Mesendoderm (in vitro differentiated cells): ENCODE data around the gene BCKDK.

Experiments used
- DNase-seq: peaks from one replicate; pipeline ENCODE4 v3.0.0; 2013
- H2AK5ac ChIP-seq: 2 replicates; pipeline ENCODE4 v1.6.1; 2013; ENCODE audit warnings: low read length, inconsistent platforms
- H2BK120ac ChIP-seq: 2 replicates; pipeline ENCODE4 v1.6.1; 2013; ENCODE audit warnings: low read depth, mild to moderate bottlenecking, low read length, moderate library complexity, mixed read lengths
- H2BK15ac ChIP-seq: replicated peaks from 2 replicates; pipeline ENCODE4 v1.6.1; 2013; ENCODE audit warnings: low read depth, mild to moderate bottlenecking, moderate library complexity
- H2BK5ac ChIP-seq: 2 replicates; pipeline ENCODE4 v1.6.1; 2013; ENCODE audit warnings: low read length, inconsistent platforms
- H3K18ac ChIP-seq: 2 replicates; pipeline ENCODE4 v1.6.1; 2013; ENCODE audit warnings: mild to moderate bottlenecking, low read length, mixed read lengths
- H3K23ac ChIP-seq: one replicate; pipeline ENCODE4 v1.6.1; 2013; ENCODE audit warnings: low read length
- H3K27ac ChIP-seq: 2 replicates; pipeline ENCODE4 v1.5.1; 2013; ENCODE audit warnings: low read depth, mild to moderate bottlenecking, inconsistent platforms, low read length, moderate library complexity
- H3K27me3 ChIP-seq: 2 replicates; pipeline ENCODE4 v1.6.1; 2013; ENCODE audit warnings: low read length, control low read depth, mild to moderate bottlenecking, inconsistent platforms; ENCODE audit not compliant: insufficient read depth, poor library complexity
- H3K36me3 ChIP-seq: 2 replicates; pipeline ENCODE4 v1.6.1; 2013; ENCODE audit warnings: low read length, inconsistent platforms; ENCODE audit not compliant: control insufficient read depth, insufficient read depth
- H3K4ac ChIP-seq: one replicate; pipeline ENCODE4 v1.6.1; 2013; ENCODE audit warnings: low read depth, mild to moderate bottlenecking, low read length, moderate library complexity
- H3K4me1 ChIP-seq: 2 replicates; pipeline ENCODE4 v1.6.1; 2013; ENCODE audit warnings: low read depth, low read length, inconsistent platforms; ENCODE audit not compliant: control insufficient read depth
- H3K4me2 ChIP-seq: 2 replicates; pipeline ENCODE4 v1.6.1; 2013; ENCODE audit warnings: low read length
- H3K4me3 ChIP-seq: 2 replicates; pipeline ENCODE4 v1.5.1; 2013; ENCODE audit warnings: mild to moderate bottlenecking, low read length
- H3K56ac ChIP-seq: one replicate; pipeline ENCODE4 v1.6.1; 2013; ENCODE audit warnings: low read length
- H3K79me1 ChIP-seq: 2 replicates; pipeline ENCODE4 v1.6.1; 2013; ENCODE audit warnings: low read length, inconsistent platforms
- H3K79me2 ChIP-seq: 2 replicates; pipeline ENCODE4 v1.6.1; 2013; ENCODE audit warnings: mild to moderate bottlenecking, low read length; ENCODE audit not compliant: control insufficient read depth, insufficient read depth
- H3K9ac ChIP-seq: 2 replicates; pipeline ENCODE4 v1.6.1; 2013; ENCODE audit warnings: low read length, inconsistent platforms
- H4K5ac ChIP-seq: one replicate; pipeline ENCODE4 v1.6.1; 2013; ENCODE audit warnings: low read length
- H4K8ac ChIP-seq: one replicate; pipeline ENCODE4 v1.6.1; 2013; ENCODE audit warnings: low read depth, mild to moderate bottlenecking, control low read depth, low read length, moderate library complexity
- WGBS: extraction: QIAGEN DNeasy Blood & Tissue Kit; methylation state at CpG from one replicate; pipeline ENCODE4 v1.1.7; 2013; ENCODE audit warnings: low lambda C conversion rate, missing lambda C conversion rate; ENCODE audit not compliant: insufficient coverage; ENCODE audit errors: extremely low coverage; 5-methylcytosine and 5-hydroxymethylcytosine counted together

The BCKDK gene

GRCh38 chr16:31132303-31132979, 24.3 kb downstream of the BCKDK start:
- Histone ChIP-seq H3K4me1 (peaks cover 3% of the 10 kb centered on the region), H3K23ac (no peak overlapping the region), H3K4me3 (no peak overlapping the region), H3K27me3 (no peaks in the 10 kb centered on the region), H3K4ac (no peak overlapping the region), H3K79me1 (peaks cover 16% of the 10 kb centered on the region), H2BK5ac (no peak overlapping the region), H3K56ac (no peak overlapping the region), H3K9ac (no peak overlapping the region), H2BK15ac (no peak overlapping the region), H4K8ac (no peak overlapping the region), H3K79me2 (peaks cover 17% of the 10 kb centered on the region), H3K4me2 (no peak overlapping the region), H4K5ac (no peak overlapping the region), H2AK5ac (no peak overlapping the region), H3K27ac (no peak overlapping the region), H2BK120ac (no peak overlapping the region), H3K36me3 (peaks cover 4% of the 10 kb centered on the region), H3K18ac (no peak overlapping the region)
- WGBS: no CpG with 5 or more reads among the region's 20 CpGs
- no peak for DNase-seq

GRCh38 chr16:31133046-31133501, 24.9 kb downstream of the BCKDK start:
- Histone ChIP-seq H4K5ac (no peak overlapping the region), H3K4me3 (no peak overlapping the region), H3K9ac (no peak overlapping the region), H4K8ac (no peak overlapping the region), H3K79me2 (peaks cover 17% of the 10 kb centered on the region), H2BK15ac (no peak overlapping the region), H2BK120ac (no peak overlapping the region), H3K27me3 (no peaks in the 10 kb centered on the region), H3K79me1 (peaks cover 16% of the 10 kb centered on the region), H3K36me3 (peaks cover 4% of the 10 kb centered on the region), H2BK5ac (no peak overlapping the region), H3K27ac (no peak overlapping the region), H3K4me2 (no peak overlapping the region), H3K56ac (no peak overlapping the region), H2AK5ac (no peak overlapping the region), H3K4me1 (peaks cover 3% of the 10 kb centered on the region), H3K23ac (no peak overlapping the region), H3K18ac (no peak overlapping the region), H3K4ac (no peak overlapping the region)
- WGBS: no CpG with 5 or more reads among the region's 6 CpGs
- DNase-seq: no peak

GRCh38 chr16:31134091-31134571, 25.9 kb downstream of the BCKDK start:
- Histone ChIP-seq H3K18ac (no peak overlapping the region), H3K4me3 (no peak overlapping the region), H3K4me1 (peaks cover 12% of the 10 kb centered on the region), H4K5ac (no peak overlapping the region), H3K4ac (no peak overlapping the region), H3K23ac (no peak overlapping the region), H3K36me3 (peaks cover 2% of the 10 kb centered on the region), H3K27ac (no peak overlapping the region), H3K79me2 (peaks cover 17% of the 10 kb centered on the region), H2BK5ac (no peak overlapping the region), H4K8ac (no peak overlapping the region), H2BK15ac (no peak overlapping the region), H3K9ac (peak overlapping the region; percentile 96), H3K79me1 (peaks cover 16% of the 10 kb centered on the region), H3K4me2 (peak overlapping the region; percentile 51), H2BK120ac (no peak overlapping the region), H2AK5ac (no peak overlapping the region), H3K27me3 (no peaks in the 10 kb centered on the region), H3K56ac (peak overlapping the region; percentile 94)
- DNase-seq: peak; percentile 27
- no CpG with 5 or more reads among the region's 5 CpGs for WGBS

DNA sequence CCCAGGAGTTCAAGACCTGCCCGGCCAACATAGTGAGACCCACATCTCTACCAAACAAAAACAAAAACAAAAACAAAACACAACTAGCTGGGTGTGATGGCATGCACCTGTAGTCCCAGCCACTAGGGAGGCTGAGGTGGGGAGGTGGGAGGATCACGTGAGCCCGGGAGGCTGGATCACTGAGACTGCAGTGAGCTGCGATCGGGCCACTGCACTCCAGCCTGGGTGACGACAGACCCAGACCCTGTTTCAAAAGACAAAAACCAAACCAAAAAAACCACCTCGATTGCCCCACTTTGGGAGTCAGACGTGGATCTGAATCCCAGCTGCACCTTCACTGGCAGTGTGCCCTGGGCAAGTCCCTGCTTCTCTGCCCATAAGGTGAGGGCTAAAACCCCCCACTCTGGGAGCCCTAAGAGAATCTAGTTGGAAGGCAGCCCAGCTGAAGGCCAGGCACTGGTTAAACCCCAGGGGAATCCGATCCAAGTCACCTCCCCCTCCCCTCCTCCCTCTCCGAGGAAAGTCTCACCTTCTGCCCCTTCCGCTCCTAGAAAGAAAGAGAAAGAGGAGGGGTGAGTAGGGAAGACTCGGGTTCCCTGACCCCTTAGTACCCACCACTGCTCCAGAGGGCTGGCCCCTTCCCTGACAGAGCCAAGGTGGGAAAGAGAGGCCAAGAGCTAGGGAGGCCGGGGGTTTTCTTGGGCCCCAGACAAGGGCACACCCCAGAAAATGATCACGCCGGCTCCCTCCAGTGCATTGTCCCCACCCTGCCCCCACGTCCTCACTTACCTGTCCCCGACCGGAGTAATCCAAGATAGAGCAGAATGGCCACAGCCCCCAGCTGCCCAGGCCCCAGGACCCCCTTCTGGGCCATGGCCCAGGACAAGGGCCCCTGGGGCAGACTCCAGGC, 26.7 kb downstream of the BCKDK start:
- Histone ChIP-seq H2BK5ac (peak overlapping the region; percentile 70), H4K8ac (no peak overlapping the region), H2BK120ac (no peak overlapping the region), H4K5ac (no peak overlapping the region), H3K4me3 (peak overlapping the region; percentile 78), H3K23ac (no peak overlapping the region), H3K4ac (peak overlapping the region; percentile 87), H3K27me3 (no peaks in the 10 kb centered on the region), H2AK5ac (no peak overlapping the region), H3K4me2 (peak overlapping the region; percentile 51), H3K56ac (peak overlapping the region; percentile 94), H3K79me1 (peaks cover 16% of the 10 kb centered on the region), H3K36me3 (peaks cover 2% of the 10 kb centered on the region), H3K4me1 (peaks cover 15% of the 10 kb centered on the region), H3K18ac (peak overlapping the region; percentile 83), H3K9ac (peak overlapping the region; percentile 96), H2BK15ac (no peak overlapping the region), H3K79me2 (peaks cover 17% of the 10 kb centered on the region), H3K27ac (peak overlapping the region; percentile 74)
- no CpG with 5 or more reads among the region's 18 CpGs for WGBS
- DNase-seq: peak; percentile 93

DNA sequence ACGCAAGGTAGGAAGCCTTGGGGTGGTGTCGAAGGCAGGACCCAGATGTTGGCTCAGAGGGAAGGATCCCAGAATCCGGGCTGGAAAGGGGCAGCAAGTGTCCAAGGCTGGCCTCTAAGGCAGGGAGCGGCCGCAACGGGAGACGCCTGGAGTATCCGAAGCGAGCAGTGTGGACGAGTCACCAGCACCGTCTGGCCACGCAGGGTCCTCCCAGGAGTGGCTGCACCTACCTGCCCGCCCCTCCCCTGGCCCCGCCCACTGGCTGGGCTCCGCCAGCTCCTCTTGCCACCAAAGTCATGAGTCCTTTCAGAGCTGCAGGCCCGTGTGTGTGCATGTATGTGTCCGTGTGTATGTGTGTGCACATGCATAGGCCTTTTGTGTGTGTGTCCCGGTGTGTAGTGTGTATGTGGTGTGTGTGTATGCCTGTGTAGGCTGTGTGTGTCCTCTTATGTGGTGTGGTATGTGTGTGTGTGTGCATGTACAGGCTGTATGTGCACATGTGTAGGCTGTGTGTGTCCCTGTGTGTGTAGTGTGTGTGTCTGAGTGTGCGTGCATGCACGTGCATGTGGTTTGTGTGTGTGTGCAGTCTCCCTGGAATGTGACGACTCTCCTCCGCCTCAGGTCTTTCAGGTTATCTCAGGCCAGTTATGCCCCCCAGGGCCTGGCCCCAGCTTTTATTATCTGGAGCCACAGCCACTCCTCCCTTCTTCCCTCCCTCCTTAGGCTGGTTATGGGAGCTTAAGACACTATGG, 27.5 kb downstream of the BCKDK start, which contains the start of gene PRSS8:
PRSS8 (minus strand) TSS at position 193 of the 752 bp plus-strand sequence. CDS start 229 bp downstream, outside the sequence.
- Histone ChIP-seq H3K36me3 (peaks cover 2% of the 10 kb centered on the region), H3K27ac (peak within 1 kb of the TSS; percentile 74), H4K5ac (no peak within 1 kb of the TSS), H3K79me2 (peaks cover 17% of the 10 kb centered on the region), H2AK5ac (peak within 1 kb of the TSS; percentile 93), H3K23ac (no peak within 1 kb of the TSS), H3K18ac (peak within 1 kb of the TSS; percentile 83), H2BK15ac (no peak within 1 kb of the TSS), H3K27me3 (no peaks in the 10 kb centered on the region), H3K9ac (peak within 1 kb of the TSS; percentile 96), H2BK120ac (no peak within 1 kb of the TSS), H4K8ac (no peak within 1 kb of the TSS), H2BK5ac (peak within 1 kb of the TSS; percentile 70), H3K79me1 (peaks cover 16% of the 10 kb centered on the region), H3K56ac (peak within 1 kb of the TSS; percentile 94), H3K4me3 (peak within 1 kb of the TSS; percentile 78), H3K4ac (peak within 1 kb of the TSS; percentile 87), H3K4me1 (peaks cover 15% of the 10 kb centered on the region), H3K4me2 (peak within 1 kb of the TSS; percentile 51)
- DNase-seq: peak; percentile 64
- no CpG with 5 or more reads among the region's 22 CpGs for WGBS
